Activated T-cell treated with anti-CD3 and anti-CD28 coated beads, Interleukin-2, amount 50 U/mL, for 4 hours (primary cell): ENCODE results near the gene GALNT9. TPM values are rescaled to one million over a fixed set of nuclear protein-coding genes. Genes with fewer than 3 reads are reported as not detected.

Experiments used
- ATAC-seq, 2 donors: fragments of 200-7000 bp; cut with Tn5 transposase; one replicate each; pipeline ENCODE4 v1.10.0; 2021
- DNase-seq: peaks from one replicate; pipeline ENCODE4 v3.0.0-alpha.2; 2020
- H3K27me3 Mint-ChIP-seq: one replicate; pipeline ENCODE4 v1.8.0; 2021; ENCODE audit warnings: low read depth, mixed read lengths
- H3K36me3 Mint-ChIP-seq: one replicate; pipeline ENCODE4 v1.8.0; 2022; ENCODE audit warnings: mixed read lengths; ENCODE audit not compliant: insufficient read depth
- H3K4me1 Mint-ChIP-seq: one replicate; pipeline ENCODE4 v1.8.0; 2021; ENCODE audit warnings: low read depth, mixed read lengths
- H3K4me3 Mint-ChIP-seq: one replicate; pipeline ENCODE4 v1.8.0; 2021; ENCODE audit warnings: mild to moderate bottlenecking, moderate library complexity, mixed read lengths
- H3K9me3 Mint-ChIP-seq: one replicate; pipeline ENCODE4 v1.8.0; 2021; ENCODE audit warnings: mixed read lengths
- total RNA-seq, 3 donors: library from RNA; stranded (reverse); gene quantifications; one replicate each; pipeline ENCODE4 v1.2.1, GENCODE V29; 2021

The GALNT9 gene
- total RNA-seq, 3 donors from 2014 or later, result 0.30 to 0.71 (median 0.34) TPM

DNA sequence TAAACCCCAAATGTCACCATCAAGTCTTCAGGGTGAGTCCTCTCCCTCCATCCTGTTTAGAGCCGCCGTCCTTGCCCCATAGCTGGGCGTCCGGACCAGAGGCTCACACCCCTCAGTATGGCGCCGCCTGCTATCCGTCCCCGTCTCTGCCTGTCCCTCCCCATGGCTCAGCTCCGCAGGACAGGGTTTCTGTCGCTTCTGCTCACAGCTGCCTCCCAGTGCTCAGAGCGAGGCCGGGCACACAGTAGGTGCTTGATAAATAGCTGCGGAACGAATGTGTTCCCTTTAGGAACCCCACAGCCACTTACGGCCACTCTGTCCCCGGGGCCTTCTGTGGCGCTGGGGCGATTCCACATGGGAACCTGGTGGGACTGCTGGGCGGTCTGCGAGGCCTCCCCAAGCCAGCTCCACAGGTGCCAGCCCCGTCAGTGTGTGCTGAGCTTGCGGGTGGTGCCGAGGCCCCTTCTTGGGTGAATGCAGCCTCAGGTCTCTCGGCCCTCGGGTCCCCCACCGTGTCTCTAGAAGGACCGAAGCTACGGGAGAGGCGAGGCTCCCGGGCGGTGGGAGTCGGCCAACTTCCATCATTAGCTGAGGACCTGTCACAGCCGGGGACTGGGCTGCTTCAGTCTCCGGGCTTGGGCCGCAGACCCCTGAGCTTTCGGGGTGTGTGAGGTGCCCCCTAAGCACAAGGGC, 122.2 kb downstream of the GALNT9 start:
- ATAC-seq (no peak), DNase-seq (no peak)
- no peak overlapping the region for H3K4me3 Mint-ChIP-seq
- H3K36me3 Mint-ChIP-seq, result no peaks in the 10 kb centered on the region
- H3K27me3 Mint-ChIP-seq, result peaks cover 36% of the 10 kb centered on the region
- no peaks in the 10 kb centered on the region for H3K9me3 Mint-ChIP-seq
- H3K4me1 Mint-ChIP-seq, result peaks cover 6% of the 10 kb centered on the region

DNA sequence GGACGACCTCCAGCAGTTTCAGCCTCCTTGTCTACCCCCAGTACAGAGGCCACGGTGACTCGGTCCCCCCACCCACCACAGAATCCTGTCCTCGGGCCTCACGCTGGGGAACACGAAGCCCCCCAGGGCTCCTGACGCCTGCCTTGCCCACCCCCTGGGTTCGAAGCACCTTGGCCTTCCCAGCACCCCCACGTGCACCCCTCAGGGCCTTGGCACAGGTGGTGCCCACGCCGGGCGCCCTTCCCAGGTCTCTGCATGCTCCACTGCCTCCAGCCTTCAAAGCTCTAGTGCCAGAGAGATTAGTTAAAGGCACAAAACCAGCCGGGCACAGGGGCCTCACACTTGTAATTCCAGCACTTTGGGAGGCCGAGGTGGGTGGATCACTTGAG, 123.3 kb downstream of the GALNT9 start:
- no peaks in the 10 kb centered on the region for H3K9me3 Mint-ChIP-seq
- H3K27me3 Mint-ChIP-seq, result peaks cover 36% of the 10 kb centered on the region
- ATAC-seq (no peak), DNase-seq (no peak)
- peaks cover 6% of the 10 kb centered on the region for H3K4me1 Mint-ChIP-seq
- H3K36me3 Mint-ChIP-seq, result no peaks in the 10 kb centered on the region
- H3K4me3 Mint-ChIP-seq, result no peak overlapping the region

DNA sequence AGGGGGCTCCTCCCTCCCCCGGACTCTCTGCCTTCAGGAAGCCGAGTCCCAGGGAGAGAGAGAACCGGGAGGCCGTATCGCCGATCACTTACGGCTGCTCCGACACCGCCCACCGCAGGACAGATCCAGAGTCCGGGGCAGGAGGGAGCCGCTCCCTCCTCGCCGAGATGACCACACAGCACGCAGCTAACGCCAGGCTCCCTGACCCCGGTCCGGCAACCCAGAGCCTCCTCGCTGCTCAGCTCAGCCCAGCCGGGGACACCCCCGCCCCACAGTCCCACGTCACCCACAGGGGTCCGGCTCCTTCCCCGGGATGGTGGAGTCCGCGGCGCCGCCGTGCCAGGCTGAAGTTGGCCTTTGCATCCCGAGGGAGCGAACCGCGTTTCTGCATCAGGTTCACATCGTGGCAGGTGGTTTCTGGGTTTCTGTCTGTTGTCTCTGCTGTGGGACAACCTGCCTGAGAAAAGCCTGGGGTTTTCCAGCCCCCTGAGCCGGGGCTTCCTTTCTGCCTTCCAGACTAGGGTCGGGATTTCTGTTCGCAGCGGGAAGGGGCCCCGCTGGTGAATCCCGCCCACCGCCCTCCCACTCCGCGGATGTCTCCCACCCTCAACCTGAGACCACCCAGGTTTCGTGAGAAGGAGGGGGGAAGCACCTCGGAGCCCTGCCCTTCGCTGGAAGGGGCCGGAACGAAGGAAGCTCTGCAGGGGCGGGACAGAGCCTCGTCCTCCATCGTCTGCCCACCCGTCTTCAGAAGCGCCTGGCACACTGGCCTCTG, 123.9 kb downstream of the GALNT9 start:
- no peak overlapping the region for H3K4me3 Mint-ChIP-seq
- DNase-seq (no peak), ATAC-seq (peak; percentile 18 to 34)
- no peaks in the 10 kb centered on the region for H3K36me3 Mint-ChIP-seq
- peaks cover 36% of the 10 kb centered on the region for H3K27me3 Mint-ChIP-seq
- peaks cover 6% of the 10 kb centered on the region for H3K4me1 Mint-ChIP-seq
- H3K9me3 Mint-ChIP-seq, result no peaks in the 10 kb centered on the region

DNA sequence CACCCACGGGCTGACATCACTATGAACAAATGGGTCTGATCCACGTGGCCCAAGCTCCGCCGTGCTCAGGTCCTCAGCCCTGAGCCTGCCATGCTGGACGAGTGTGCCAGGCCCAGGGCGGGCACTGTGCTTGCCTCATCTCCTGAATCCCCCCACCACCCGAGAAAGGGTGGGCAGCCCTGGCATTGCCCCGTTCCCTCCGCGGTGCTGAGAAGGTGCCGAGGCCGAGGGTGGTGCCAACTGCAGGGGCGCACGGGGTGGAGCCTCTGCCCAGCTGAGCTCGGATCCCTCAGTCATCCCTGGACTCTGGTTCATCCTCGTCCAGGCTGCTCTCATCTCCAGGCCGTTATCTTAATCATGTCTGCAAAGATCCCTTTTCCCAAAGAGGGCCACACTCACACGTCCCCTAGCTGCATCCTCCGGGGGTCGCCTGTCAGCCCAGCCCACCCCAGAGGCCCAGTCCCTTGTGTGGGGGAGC, 124.6 kb downstream of the GALNT9 start:
- H3K27me3 Mint-ChIP-seq, result peaks cover 36% of the 10 kb centered on the region
- H3K36me3 Mint-ChIP-seq, result no peaks in the 10 kb centered on the region
- peaks cover 6% of the 10 kb centered on the region for H3K4me1 Mint-ChIP-seq
- no peak for DNase-seq
- no peak overlapping the region for H3K4me3 Mint-ChIP-seq
- no peaks in the 10 kb centered on the region for H3K9me3 Mint-ChIP-seq
- ATAC-seq, result no peak

DNA sequence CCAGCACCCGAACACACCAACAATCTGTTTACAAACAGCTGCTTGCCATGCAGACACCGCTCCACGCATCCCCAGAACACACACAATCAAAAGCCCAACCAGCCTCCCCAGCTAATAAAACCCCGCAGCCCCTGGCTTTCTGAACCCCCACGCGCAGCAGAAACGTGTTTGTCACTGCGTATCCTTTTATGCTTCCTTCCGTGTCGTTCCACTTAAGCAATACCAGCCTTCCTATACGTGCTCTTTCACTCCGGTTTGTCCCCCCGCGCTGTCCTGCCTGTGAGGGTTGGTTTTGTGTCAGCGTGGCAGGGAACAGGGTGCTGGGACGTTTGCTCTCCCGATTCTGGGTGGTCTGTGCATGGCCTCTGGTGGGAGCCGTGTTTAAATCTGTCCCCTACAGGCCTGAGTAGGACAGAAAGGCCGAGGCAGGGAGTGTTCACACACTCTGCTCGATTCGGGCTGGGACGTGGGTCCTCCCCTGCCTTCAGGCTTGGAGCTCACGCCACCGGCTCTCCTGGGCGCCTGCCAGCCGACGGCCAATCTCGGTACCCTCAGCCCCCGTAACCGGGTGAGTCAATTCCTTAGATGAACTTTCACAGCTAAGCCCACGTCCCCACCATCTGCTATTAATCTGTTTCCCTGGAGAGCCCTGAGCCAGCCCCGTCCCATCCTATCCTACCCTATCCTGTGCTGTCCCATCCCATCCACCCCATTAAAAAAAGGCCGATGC, 125.2 kb downstream of the GALNT9 start:
- no peak for ATAC-seq

DNA sequence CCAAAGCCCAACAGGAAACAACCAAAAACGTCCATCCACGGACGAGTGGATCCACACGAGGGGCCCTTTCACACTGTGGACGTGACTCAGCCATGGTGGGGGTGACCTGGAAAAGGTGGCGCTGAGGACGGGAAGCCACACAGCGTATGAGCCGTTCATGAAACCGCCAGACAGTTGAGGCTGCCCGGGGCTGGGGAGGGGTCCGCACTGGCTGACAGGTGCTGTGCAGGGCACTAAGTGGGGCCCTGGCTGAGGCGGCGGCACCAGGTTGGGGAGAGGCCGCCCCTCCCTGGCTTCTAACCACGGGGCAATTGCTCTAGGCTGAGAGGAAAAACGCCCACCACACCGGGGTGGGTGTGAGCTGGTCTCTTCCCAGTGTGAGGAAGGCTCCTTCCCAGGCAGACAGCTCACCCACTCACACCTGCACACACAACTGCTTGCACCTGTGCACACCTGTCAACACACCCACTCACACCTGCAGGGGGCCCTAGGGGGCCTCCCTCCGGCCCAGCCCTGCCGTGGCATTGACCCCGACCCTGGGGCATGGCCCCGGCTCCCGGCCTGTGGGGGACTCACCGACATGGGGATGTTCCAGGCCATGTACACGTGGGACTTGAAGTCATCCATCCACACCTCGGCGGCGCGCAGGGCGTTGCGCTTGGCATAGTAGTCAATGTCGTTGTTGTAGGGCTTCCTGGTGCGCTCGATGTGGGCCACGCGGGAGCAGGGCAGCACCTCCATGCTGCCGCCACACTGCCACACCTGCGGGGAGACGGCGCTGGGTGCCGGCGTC, 126.3 kb downstream of the GALNT9 start:
- ATAC-seq, result no peak
- Mint-ChIP-seq H3K9me3 (no peaks in the 10 kb centered on the region), H3K4me3 (no peak overlapping the region), H3K4me1 (peaks cover 6% of the 10 kb centered on the region), H3K36me3 (no peaks in the 10 kb centered on the region), H3K27me3 (peaks cover 36% of the 10 kb centered on the region)
- no peak for DNase-seq

More for the DNA sequence above, 125.2 kb downstream of the GALNT9 start:
- Mint-ChIP-seq H3K36me3 (no peaks in the 10 kb centered on the region), H3K9me3 (no peaks in the 10 kb centered on the region), H3K4me3 (no peak overlapping the region), H3K27me3 (peaks cover 36% of the 10 kb centered on the region), H3K4me1 (peaks cover 6% of the 10 kb centered on the region)
- DNase-seq, result no peak

DNA sequence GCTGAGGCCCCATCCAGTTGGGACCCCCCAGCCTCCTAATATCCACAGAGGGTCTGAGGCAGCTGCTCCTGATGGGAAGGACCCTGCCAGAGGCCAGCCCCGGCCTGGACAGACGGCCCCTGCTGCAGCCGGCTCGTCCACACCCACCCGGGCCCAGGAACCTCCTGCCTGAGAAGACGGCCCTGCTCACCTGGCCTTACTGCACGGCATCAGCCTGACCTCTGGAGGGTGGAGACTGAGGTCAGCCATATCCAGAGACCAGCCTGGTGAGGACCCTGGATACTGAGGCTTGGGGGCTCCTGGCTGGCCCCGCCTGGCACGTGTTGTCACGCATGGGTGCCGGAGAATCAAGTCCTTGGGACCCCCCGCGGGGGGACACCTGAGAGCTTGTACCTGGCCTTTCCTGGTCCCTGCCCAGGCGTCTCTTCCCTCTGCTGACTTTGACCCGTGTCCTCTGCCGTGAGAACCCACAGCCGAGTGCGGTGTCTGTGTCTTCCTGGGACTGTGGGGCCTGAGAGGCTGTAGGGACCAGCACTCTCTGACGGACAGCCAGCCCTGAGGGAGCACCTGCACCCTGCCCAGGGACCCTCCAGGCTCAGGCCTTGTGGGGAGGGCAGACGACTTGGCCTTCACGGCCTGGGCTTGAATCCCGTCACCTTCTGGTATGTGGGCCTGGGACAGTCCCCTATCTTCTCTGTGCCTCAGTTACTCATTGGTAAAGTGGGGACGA, 127.8 kb downstream of the GALNT9 start:
- Mint-ChIP-seq H3K4me3 (no peak overlapping the region), H3K4me1 (peaks cover 6% of the 10 kb centered on the region), H3K9me3 (no peaks in the 10 kb centered on the region), H3K27me3 (peaks cover 30% of the 10 kb centered on the region), H3K36me3 (no peaks in the 10 kb centered on the region)
- no peak for ATAC-seq
- DNase-seq, result no peak

DNA sequence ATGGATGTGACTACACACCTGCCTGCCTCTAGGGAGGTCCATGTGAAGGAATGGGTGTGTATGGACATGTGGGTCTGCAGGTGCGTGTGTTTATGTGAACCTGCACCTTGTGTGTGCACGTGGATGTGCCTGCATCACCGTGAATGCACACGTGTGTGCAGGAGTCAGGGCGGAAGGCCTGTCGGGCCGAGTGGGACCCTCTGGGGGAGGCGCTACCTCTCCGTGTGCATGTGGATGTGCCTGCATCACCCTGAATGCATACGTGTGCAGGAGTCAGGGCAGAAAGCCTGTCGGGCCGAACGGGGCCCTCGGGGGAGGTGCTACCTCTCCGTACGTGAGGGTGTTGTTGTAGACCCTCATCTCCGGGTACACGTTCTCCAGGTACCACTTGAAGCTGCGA, 128.6 kb downstream of the GALNT9 start:
- H3K4me1 Mint-ChIP-seq, result peaks cover 6% of the 10 kb centered on the region
- H3K27me3 Mint-ChIP-seq, result peaks cover 26% of the 10 kb centered on the region
- H3K9me3 Mint-ChIP-seq, result no peaks in the 10 kb centered on the region
- no peaks in the 10 kb centered on the region for H3K36me3 Mint-ChIP-seq
- ATAC-seq (no peak), DNase-seq (no peak)
- no peak overlapping the region for H3K4me3 Mint-ChIP-seq

DNA sequence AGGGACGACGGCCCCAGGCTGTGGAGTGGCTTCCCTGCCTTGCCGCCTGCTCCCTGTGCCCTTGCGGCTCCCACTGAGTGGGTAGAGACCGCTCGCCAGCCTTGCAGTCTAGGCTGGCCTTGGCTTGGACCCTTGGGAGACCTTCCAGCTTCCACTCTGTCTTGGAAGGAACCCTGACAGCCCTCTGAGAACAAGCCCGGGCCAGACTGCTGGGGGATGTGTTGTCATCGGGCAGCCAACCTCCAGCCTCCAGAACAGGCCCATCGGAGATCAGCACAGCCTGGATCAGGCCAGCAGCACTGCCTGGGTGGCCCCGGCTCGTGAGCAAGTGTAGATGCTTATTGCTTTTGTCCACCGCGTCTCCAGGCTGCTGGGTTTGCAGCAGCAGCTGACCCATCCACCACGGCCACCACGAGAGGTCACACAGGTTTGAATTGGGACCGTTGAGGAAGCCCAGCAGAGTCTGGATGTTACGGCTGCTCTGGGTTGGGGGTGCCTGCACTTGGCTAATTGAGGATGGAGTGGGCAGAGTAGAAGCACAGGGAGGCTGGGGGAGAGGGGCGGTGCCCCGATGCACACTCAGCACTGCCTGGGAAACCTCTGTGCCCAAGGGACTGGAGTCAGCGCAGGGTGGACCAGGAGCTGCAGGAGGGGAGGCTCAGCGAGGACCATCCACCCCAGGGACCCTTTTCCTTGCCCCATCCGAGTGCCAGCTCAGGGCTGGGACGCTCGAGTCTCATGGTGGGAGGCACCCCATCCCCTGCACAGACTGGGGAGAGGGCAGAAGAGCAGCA, 129.7 kb downstream of the GALNT9 start:
- ATAC-seq (no peak), DNase-seq (no peak)
- no peak overlapping the region for H3K4me3 Mint-ChIP-seq
- H3K4me1 Mint-ChIP-seq, result peaks cover 4% of the 10 kb centered on the region
- no peaks in the 10 kb centered on the region for H3K9me3 Mint-ChIP-seq
- peaks cover 18% of the 10 kb centered on the region for H3K27me3 Mint-ChIP-seq
- H3K36me3 Mint-ChIP-seq, result no peaks in the 10 kb centered on the region

DNA sequence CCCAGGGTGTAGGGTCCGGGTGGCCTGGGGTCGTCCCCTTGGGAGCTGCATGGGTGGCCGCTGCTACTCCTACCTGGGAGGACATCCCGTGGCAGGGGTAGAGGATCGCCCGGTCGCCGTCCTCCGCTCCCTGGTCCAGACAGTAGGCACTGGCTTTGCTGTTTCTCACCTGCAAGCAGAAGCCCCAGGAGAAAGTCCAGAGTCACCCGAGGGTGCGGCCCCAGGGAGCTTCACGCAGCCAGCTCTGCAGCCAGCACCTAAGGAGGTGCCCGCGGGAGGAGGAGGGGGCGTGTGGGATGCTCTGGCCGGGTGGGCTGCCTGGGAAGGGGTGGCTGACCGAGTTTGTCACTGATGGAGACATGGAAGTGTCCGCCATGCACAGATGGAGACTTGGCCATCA, 130.3 kb downstream of the GALNT9 start:
- no peak for DNase-seq
- Mint-ChIP-seq H3K4me3 (no peak overlapping the region), H3K36me3 (peaks cover 2% of the 10 kb centered on the region), H3K27me3 (peaks cover 12% of the 10 kb centered on the region), H3K4me1 (no peaks in the 10 kb centered on the region), H3K9me3 (peaks cover 3% of the 10 kb centered on the region)
- ATAC-seq, result no peak

DNA sequence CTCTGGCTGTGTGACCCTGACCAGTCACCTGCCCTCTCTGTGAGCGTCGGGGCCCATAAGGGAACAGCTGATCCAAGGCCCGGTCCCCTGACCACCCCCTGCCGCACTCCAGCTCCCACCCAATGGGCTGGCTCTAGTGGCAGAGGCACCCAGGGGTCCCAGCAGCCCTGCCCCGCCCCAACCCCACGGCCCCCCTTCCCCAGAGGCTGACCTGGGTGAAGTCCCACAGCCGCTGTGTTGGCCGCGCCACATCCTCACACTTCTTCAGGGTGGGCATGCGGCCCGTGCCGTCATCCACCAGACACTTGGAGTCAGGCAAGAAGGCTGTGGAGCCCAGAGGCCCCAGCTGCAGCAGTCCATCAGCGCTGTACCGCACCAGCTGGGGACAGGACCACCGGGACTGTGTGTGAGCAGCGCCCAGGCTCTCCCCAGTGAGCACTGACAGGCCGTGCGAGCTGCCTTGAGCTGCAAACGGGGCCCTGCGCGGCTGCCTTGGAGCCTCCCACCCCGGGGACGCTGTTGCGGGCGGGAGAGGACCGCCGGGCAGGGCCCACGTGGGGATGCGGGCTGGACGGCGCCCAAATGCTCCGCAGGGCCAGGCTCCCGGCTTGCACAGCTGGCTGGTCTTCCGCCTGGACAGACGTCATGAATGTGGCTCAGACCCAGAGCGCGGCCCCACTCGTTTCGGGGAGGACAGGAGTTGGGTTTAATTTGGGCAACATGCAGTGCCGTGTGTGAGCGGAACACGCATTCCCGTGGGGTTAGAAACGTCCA, 131.6 kb downstream of the GALNT9 start:
- H3K27me3 Mint-ChIP-seq, result peaks cover 6% of the 10 kb centered on the region
- no peak for DNase-seq
- no peaks in the 10 kb centered on the region for H3K4me1 Mint-ChIP-seq
- ATAC-seq, result no peak
- H3K4me3 Mint-ChIP-seq, result no peak overlapping the region
- peaks cover 12% of the 10 kb centered on the region for H3K9me3 Mint-ChIP-seq
- peaks cover 3% of the 10 kb centered on the region for H3K36me3 Mint-ChIP-seq

DNA sequence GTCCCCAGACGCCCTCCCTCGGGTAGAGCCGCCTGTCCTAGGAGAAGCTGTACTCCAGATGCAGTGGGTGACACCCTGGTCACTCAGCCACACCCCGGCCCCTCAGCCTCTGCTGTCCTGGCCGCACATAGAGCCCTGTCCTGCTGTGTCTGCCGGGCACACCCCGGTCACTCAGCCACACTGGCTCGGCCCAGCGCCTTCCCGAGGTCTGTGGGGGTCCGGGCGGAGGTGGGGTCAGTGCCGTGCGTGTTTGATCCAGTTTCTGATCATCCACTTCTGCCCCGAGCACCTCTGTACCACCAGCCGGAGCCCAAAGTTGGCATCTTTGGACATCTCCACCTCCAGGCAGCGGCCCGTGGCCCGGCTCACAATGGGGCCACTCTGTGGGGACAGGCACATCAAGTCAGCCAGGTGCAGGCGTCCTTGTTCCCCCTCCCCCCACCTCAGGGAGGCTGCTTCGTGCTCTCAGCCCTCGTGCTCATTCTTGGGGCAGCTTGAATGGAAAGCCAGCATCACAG, 132.5 kb downstream of the GALNT9 start:
- ATAC-seq (no peak), DNase-seq (no peak)
- Mint-ChIP-seq H3K9me3 (peaks cover 12% of the 10 kb centered on the region), H3K4me1 (no peaks in the 10 kb centered on the region), H3K27me3 (no peaks in the 10 kb centered on the region), H3K4me3 (no peak overlapping the region), H3K36me3 (peaks cover 3% of the 10 kb centered on the region)
